Mucosa of descending colon (tissue), 3 donors: ENCODE results near the gene MKS1. TPM values are rescaled to one million over a fixed set of nuclear protein-coding genes. Genes with fewer than 3 reads are reported as not detected.

Experiments
- ATAC-seq: fragments of 200-7000 bp; cut with Tn5 transposase; one replicate; pipeline ENCODE4 v1.9.1; 2020; ENCODE audit warnings: mild to moderate bottlenecking, moderate library complexity
- DNase-seq, 3 donors: peaks; one replicate each; pipeline ENCODE4 v3.0.0-alpha.2; 2020
- H3K36me3 ChIP-seq: fragments of 200-600 bp; one replicate; pipeline ENCODE4 v1.8.0; 2021; ENCODE audit warnings: low read depth, mild to moderate bottlenecking
- H3K4me1 ChIP-seq: fragments of 200-600 bp; one replicate; pipeline ENCODE4 v1.8.0; 2021; ENCODE audit warnings: low read depth, mild to moderate bottlenecking
- H3K4me3 ChIP-seq: fragments of 200-600 bp; one replicate; pipeline ENCODE4 v1.8.0; 2021; ENCODE audit warnings: mild to moderate bottlenecking
- H3K9me3 ChIP-seq: fragments of 200-600 bp; one replicate; pipeline ENCODE4 v1.8.0; 2021; ENCODE audit warnings: mild to moderate bottlenecking
- CTCF ChIP-seq: fragments of 200-600 bp; IDR thresholded peaks from one replicate; pipeline ENCODE4 v1.8.0; 2022; ENCODE audit warnings: antibody characterized with exemption, mild to moderate bottlenecking
- intact Hi-C, 2 donors: fragments of 100-400 bp; cut with DNase I in 1 of 2; cut with micrococcal nuclease in 1 of 2; formaldehyde crosslinking; loops; one replicate each; pipeline versions ENCODE4 v1.11.0 to v1.11.1; 2022; cut with DNase I, micrococcal nuclease
- total RNA-seq, 3 donors: library from RNA; stranded (reverse); fragmentation: NEBNext Ultra II Directional in 2 of 3; extraction: Animal tissue kit (Norgen Biotek cat#: 25700) in 2 of 3; gene quantifications; one replicate each; pipeline versions ENCODE4 v1.2.1 to v1.2.4, GENCODE V29; 2021 to 2023
- donor health status: DM: no; HTN: no; CAD: no; lungs with moderate emphysema.
- donor health status: DM: no; HTN: no; CAD: no.
- donor health status: DM: no; HTN: yes; CAD: no.

Gene MKS1
- total RNA-seq, 3 donors from 2014 or later = 12.9 to 18.5 (median 14.7) TPM

GRCh38 chr17:58187675-58188074 lies 31.4 kb downstream of the MKS1 start:
- Histone ChIP-seq H3K4me1 (no peaks in the 10 kb centered on the region), H3K9me3 (no peaks in the 10 kb centered on the region), H3K4me3 (no peak overlapping the region), H3K36me3 (no peaks in the 10 kb centered on the region)
- no peak for TF ChIP-seq CTCF
- ATAC-seq (no peak), DNase-seq (no peak)
- intact Hi-C loops = no loop called here

- no peak for ATAC-seq
- H3K36me3 ChIP-seq = no peaks in the 10 kb centered on the region
Measured at GRCh38 chr17:58187063-58187462, 32.0 kb downstream of the MKS1 start.

GRCh38 chr17:58186591-58186990 lies 32.5 kb downstream of the MKS1 start:
- DNase-seq = no peak
- Histone ChIP-seq H3K36me3 (no peaks in the 10 kb centered on the region), H3K4me3 (no peak overlapping the region), H3K9me3 (no peaks in the 10 kb centered on the region), H3K4me1 (no peaks in the 10 kb centered on the region)
- intact Hi-C loops = no loop called here
- TF ChIP-seq CTCF = no peak
- no peak for ATAC-seq

More at GRCh38 chr17:58187063-58187462, 32.0 kb downstream of the MKS1 start:
- H3K4me1 ChIP-seq = no peaks in the 10 kb centered on the region
- DNase-seq = no peak
- no peak overlapping the region for H3K4me3 ChIP-seq
- no peak for TF ChIP-seq CTCF
- intact Hi-C loops = no loop called here
- H3K9me3 ChIP-seq = no peaks in the 10 kb centered on the region

- no peak for DNase-seq
- Histone ChIP-seq H3K4me1 (no peaks in the 10 kb centered on the region), H3K9me3 (no peaks in the 10 kb centered on the region), H3K4me3 (no peak overlapping the region), H3K36me3 (no peaks in the 10 kb centered on the region)
- ATAC-seq = no peak
- TF ChIP-seq CTCF = no peak
- intact Hi-C loops = no loop called here
Measured at GRCh38 chr17:58184986-58185761, 33.9 kb downstream of the MKS1 start.

GRCh38 chr17:58184308-58184985 lies 34.6 kb downstream of the MKS1 start:
- Histone ChIP-seq H3K36me3 (no peaks in the 10 kb centered on the region), H3K4me3 (no peak overlapping the region), H3K4me1 (no peaks in the 10 kb centered on the region), H3K9me3 (no peaks in the 10 kb centered on the region)
- ATAC-seq (no peak), DNase-seq (no peak)
- no peak for TF ChIP-seq CTCF
- intact Hi-C loops = no loop called here
